SK-N-SH treated with all-trans-retinoic acid at 6 μM for 48 hours (cell line): ENCODE data around the gene ELOA.

Experiments
- ATAC-seq: fragments of 200-7000 bp; cut with Tn5 transposase; 3 replicates; pipeline ENCODE4 v1.9.1; 2020; ENCODE audit warnings: mild to moderate bottlenecking, moderate library complexity
- ARNTL ChIP-seq: fragments of 450-650 bp; formaldehyde crosslinking; IDR thresholded peaks from 2 replicates; pipeline ENCODE4 v1.5.0; 2020; ENCODE audit warnings: low read depth, mild to moderate bottlenecking, moderate library complexity, borderline replicate concordance
- BACH2 ChIP-seq: fragments of 250-450 bp; sonication (Bioruptor Pico); IDR thresholded peaks from 2 replicates; pipeline ENCODE4 v1.9.0; 2021; ENCODE audit warnings: mild to moderate bottlenecking, borderline replicate concordance
- CSDC2 ChIP-seq: fragments of 250-450 bp; sonication (Bioruptor Pico); IDR thresholded peaks from 2 replicates; pipeline ENCODE4 v1.5.0; 2020; ENCODE audit warnings: mild to moderate bottlenecking, moderate library complexity
- ESRRG ChIP-seq: fragments of 250-450 bp; sonication (Bioruptor Pico); IDR thresholded peaks from 2 replicates; pipeline ENCODE4 v1.6.1; 2021; ENCODE audit warnings: mild to moderate bottlenecking
- GLIS3 ChIP-seq: fragments of 250-450 bp; sonication (Bioruptor Pico); IDR thresholded peaks from 2 replicates; pipeline ENCODE4 v1.5.0; 2020; ENCODE audit warnings: mild to moderate bottlenecking, moderate library complexity
- ISL1 ChIP-seq: fragments of 250-450 bp; sonication (Bioruptor Pico); IDR thresholded peaks from 2 replicates; pipeline ENCODE4 v2.1.2; 2022; ENCODE audit warnings: mild to moderate bottlenecking, moderate library complexity
- OSR1 ChIP-seq: fragments of 250-450 bp; sonication (Bioruptor Pico); IDR thresholded peaks from 2 replicates; pipeline ENCODE4 v1.8.0; 2022; ENCODE audit warnings: moderate library complexity, mild to moderate bottlenecking, inconsistent platforms
- PPARA ChIP-seq: fragments of 250-450 bp; sonication (Bioruptor Pico); IDR thresholded peaks from 2 replicates; pipeline ENCODE4 v1.5.0; 2020; ENCODE audit warnings: mild to moderate bottlenecking, borderline replicate concordance
- RARB ChIP-seq: fragments of 250-450 bp; sonication (Bioruptor Pico); IDR thresholded peaks from 2 replicates; pipeline ENCODE4 v1.8.0; 2021; ENCODE audit warnings: mild to moderate bottlenecking, moderate library complexity
- SNAI2 ChIP-seq: fragments of 250-450 bp; sonication (Bioruptor Pico); IDR thresholded peaks from 2 replicates; pipeline ENCODE4 v1.5.0; 2020; ENCODE audit warnings: mild to moderate bottlenecking, moderate library complexity
- TCF4 ChIP-seq: fragments of 250-450 bp; sonication (Bioruptor Pico); IDR thresholded peaks from 2 replicates; pipeline ENCODE4 v1.8.0; 2021; ENCODE audit warnings: mild to moderate bottlenecking, moderate library complexity, borderline replicate concordance
- TOX ChIP-seq: fragments of 250-450 bp; sonication (Bioruptor Pico); IDR thresholded peaks from 2 replicates; pipeline ENCODE4 v1.8.0; 2021; ENCODE audit warnings: mild to moderate bottlenecking, moderate library complexity, borderline replicate concordance
- ZC3H10 ChIP-seq: fragments of 250-450 bp; sonication (Bioruptor Pico); IDR thresholded peaks from 2 replicates; pipeline ENCODE4 v1.5.1; 2021; ENCODE audit warnings: mild to moderate bottlenecking, moderate library complexity
- ZFP3 ChIP-seq: fragments of 250-450 bp; sonication (Bioruptor Pico); IDR thresholded peaks from 2 replicates; pipeline ENCODE4 v1.5.0; 2020; ENCODE audit warnings: mild to moderate bottlenecking, moderate library complexity
- ZFP30 ChIP-seq: fragments of 450-650 bp; formaldehyde crosslinking; IDR thresholded peaks from 2 replicates; pipeline ENCODE4 v1.5.0; 2022; ENCODE audit warnings: mild to moderate bottlenecking, moderate library complexity
- ZNF565 ChIP-seq: fragments of 450-650 bp; formaldehyde crosslinking; conservative IDR thresholded peaks from 2 replicates; pipeline ENCODE4 v1.5.0; 2020; ENCODE audit warnings: low read depth, mild to moderate bottlenecking, moderate library complexity
- ZNF8 ChIP-seq: fragments of 450-650 bp; formaldehyde crosslinking; IDR thresholded peaks from 2 replicates; pipeline ENCODE4 v1.5.0; 2020; ENCODE audit warnings: mild to moderate bottlenecking, moderate library complexity
- TF ChIP-seq, protein P1 (sequence below): fragments of 250-450 bp; sonication (Bioruptor Pico); IDR thresholded peaks from 2 replicates; pipeline ENCODE4 v1.5.0; 2020; ENCODE audit warnings: mild to moderate bottlenecking, moderate library complexity
- TF ChIP-seq, protein P2 (sequence below): fragments of 250-450 bp; sonication (Bioruptor Pico); IDR thresholded peaks from 2 replicates; pipeline ENCODE4 v1.5.1; 2021; ENCODE audit warnings: mild to moderate bottlenecking, moderate library complexity
- TF ChIP-seq, protein P3 (sequence below): fragments of 250-450 bp; sonication (Bioruptor Pico); IDR thresholded peaks from 2 replicates; pipeline ENCODE4 v1.8.0; 2021; ENCODE audit warnings: low read depth, mild to moderate bottlenecking, moderate library complexity, borderline replicate concordance
- TF ChIP-seq, protein P4 (sequence below): fragments of 250-450 bp; sonication (Bioruptor Pico); IDR thresholded peaks from 2 replicates; pipeline ENCODE4 v1.8.0; 2020; ENCODE audit warnings: mild to moderate bottlenecking, moderate library complexity, borderline replicate concordance

Gene ELOA, protein sequence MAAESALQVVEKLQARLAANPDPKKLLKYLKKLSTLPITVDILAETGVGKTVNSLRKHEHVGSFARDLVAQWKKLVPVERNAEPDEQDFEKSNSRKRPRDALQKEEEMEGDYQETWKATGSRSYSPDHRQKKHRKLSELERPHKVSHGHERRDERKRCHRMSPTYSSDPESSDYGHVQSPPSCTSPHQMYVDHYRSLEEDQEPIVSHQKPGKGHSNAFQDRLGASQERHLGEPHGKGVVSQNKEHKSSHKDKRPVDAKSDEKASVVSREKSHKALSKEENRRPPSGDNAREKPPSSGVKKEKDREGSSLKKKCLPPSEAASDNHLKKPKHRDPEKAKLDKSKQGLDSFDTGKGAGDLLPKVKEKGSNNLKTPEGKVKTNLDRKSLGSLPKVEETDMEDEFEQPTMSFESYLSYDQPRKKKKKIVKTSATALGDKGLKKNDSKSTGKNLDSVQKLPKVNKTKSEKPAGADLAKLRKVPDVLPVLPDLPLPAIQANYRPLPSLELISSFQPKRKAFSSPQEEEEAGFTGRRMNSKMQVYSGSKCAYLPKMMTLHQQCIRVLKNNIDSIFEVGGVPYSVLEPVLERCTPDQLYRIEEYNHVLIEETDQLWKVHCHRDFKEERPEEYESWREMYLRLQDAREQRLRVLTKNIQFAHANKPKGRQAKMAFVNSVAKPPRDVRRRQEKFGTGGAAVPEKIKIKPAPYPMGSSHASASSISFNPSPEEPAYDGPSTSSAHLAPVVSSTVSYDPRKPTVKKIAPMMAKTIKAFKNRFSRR

DNA sequence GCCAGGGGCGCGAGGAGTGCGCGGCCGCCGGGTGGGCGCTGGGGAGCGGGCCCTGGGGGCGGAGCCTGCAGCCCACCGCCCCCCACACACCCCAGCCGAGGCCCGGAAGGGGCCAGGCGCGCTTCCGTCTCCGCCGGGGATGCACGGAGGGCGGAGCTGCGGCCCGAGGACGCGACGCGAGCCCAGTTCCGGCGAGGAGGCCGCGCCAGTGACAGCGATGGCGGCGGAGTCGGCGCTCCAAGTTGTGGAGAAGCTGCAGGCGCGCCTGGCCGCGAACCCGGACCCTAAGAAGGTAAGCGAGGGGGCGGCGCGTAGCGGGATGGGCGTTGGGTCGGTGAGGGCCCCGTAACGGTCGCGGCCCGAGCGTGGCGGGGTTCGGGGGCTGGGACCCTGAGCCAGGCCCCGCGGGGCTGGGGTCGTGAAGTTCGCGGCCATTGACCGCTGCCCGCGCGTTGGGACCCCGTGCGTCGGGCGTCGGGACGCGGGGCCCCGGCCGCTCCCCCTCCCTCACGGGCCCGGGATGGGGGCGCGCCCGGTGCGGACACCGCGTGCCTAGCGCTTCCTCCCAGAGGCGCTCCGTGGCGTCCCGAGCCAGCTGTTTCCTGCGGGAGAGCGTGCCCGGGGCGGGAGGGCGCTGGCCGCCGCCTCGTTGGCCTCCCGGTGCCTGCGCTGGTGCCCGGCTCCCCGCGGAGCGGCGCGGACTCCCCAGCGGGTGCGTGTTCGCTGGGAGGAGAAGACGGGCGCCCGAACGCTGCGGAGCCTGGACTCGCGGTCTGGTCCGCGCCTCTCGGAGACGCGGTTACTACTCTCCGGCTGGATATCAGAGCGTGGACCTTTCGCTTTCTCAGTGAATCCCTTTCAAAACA is at the start of gene ELOA:
Gene ELOA, plus strand, starts transcription at position 185 of the 866 bp plus-strand sequence. Its CDS starts 33 bp downstream, at position 218.
- peak; percentile 88 for ATAC-seq
- TF ChIP-seq CSDC2 (CRISPR knock-in tag) (no peak), ZFP3 (CRISPR knock-in tag) (no peak), RARB (CRISPR knock-in tag) (no peak), PPARA (no peak), SNAI2 (CRISPR knock-in tag) (no peak), ARNTL (CRISPR knock-in tag) (no peak), ZFP30 (CRISPR knock-in tag) (no peak), ZNF565 (CRISPR knock-in tag) (no peak), ESRRG (CRISPR knock-in tag) (no peak)
- TF ChIP-seq, protein P1, sequence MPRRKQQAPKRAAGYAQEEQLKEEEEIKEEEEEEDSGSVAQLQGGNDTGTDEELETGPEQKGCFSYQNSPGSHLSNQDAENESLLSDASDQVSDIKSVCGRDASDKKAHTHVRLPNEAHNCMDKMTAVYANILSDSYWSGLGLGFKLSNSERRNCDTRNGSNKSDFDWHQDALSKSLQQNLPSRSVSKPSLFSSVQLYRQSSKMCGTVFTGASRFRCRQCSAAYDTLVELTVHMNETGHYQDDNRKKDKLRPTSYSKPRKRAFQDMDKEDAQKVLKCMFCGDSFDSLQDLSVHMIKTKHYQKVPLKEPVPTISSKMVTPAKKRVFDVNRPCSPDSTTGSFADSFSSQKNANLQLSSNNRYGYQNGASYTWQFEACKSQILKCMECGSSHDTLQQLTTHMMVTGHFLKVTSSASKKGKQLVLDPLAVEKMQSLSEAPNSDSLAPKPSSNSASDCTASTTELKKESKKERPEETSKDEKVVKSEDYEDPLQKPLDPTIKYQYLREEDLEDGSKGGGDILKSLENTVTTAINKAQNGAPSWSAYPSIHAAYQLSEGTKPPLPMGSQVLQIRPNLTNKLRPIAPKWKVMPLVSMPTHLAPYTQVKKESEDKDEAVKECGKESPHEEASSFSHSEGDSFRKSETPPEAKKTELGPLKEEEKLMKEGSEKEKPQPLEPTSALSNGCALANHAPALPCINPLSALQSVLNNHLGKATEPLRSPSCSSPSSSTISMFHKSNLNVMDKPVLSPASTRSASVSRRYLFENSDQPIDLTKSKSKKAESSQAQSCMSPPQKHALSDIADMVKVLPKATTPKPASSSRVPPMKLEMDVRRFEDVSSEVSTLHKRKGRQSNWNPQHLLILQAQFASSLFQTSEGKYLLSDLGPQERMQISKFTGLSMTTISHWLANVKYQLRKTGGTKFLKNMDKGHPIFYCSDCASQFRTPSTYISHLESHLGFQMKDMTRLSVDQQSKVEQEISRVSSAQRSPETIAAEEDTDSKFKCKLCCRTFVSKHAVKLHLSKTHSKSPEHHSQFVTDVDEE (CRISPR knock-in tag) = no peak
- TF ChIP-seq, protein P2, sequence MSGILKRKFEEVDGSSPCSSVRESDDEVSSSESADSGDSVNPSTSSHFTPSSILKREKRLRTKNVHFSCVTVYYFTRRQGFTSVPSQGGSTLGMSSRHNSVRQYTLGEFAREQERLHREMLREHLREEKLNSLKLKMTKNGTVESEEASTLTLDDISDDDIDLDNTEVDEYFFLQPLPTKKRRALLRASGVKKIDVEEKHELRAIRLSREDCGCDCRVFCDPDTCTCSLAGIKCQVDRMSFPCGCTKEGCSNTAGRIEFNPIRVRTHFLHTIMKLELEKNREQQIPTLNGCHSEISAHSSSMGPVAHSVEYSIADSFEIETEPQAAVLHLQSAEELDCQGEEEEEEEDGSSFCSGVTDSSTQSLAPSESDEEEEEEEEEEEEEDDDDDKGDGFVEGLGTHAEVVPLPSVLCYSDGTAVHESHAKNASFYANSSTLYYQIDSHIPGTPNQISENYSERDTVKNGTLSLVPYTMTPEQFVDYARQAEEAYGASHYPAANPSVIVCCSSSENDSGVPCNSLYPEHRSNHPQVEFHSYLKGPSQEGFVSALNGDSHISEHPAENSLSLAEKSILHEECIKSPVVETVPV = no peak
- TF ChIP-seq, protein P3, sequence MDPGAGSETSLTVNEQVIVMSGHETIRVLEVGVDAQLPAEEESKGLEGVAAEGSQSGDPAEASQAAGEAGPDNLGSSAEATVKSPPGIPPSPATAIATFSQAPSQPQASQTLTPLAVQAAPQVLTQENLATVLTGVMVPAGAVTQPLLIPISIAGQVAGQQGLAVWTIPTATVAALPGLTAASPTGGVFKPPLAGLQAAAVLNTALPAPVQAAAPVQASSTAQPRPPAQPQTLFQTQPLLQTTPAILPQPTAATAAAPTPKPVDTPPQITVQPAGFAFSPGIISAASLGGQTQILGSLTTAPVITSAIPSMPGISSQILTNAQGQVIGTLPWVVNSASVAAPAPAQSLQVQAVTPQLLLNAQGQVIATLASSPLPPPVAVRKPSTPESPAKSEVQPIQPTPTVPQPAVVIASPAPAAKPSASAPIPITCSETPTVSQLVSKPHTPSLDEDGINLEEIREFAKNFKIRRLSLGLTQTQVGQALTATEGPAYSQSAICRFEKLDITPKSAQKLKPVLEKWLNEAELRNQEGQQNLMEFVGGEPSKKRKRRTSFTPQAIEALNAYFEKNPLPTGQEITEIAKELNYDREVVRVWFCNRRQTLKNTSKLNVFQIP (CRISPR knock-in tag) = no peak

DNA sequence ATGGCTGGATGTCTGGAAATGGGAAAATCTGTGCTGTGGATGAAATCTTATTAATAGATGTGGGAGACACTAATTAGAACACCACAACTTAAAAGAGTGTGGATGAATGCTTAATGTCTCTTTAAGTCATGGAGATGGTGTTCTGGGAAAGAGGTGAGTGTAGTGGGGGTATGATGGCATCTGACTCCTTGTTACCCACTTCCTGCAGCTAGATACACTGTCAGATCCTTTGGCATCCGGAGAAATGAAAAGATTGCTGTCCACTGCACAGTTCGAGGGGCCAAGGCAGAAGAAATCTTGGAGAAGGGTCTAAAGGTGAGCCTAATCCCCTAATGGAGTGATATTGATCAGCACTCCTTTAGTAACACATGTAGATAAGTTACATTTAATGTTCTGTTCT is 49.7 kb upstream of the ELOA start:
- TF ChIP-seq BACH2 (CRISPR knock-in tag) (no peak), ZFP3 (CRISPR knock-in tag) (no peak), RARB (CRISPR knock-in tag) (no peak), GLIS3 (CRISPR knock-in tag) (no peak), ZNF8 (CRISPR knock-in tag) (no peak), CSDC2 (CRISPR knock-in tag) (no peak), ZFP30 (CRISPR knock-in tag) (no peak), ISL1 (CRISPR knock-in tag) (no peak), PPARA (no peak), OSR1 (CRISPR knock-in tag) (no peak), TOX (CRISPR knock-in tag) (no peak), TCF4 (CRISPR knock-in tag) (no peak), ESRRG (CRISPR knock-in tag) (no peak), ZC3H10 (CRISPR knock-in tag) (no peak), ARNTL (CRISPR knock-in tag) (no peak), SNAI2 (CRISPR knock-in tag) (no peak)
- TF ChIP-seq, protein P3 (CRISPR knock-in tag) = no peak
- TF ChIP-seq, protein P2 = no peak
- TF ChIP-seq, protein P1 (CRISPR knock-in tag) = no peak
- TF ChIP-seq, protein P4, sequence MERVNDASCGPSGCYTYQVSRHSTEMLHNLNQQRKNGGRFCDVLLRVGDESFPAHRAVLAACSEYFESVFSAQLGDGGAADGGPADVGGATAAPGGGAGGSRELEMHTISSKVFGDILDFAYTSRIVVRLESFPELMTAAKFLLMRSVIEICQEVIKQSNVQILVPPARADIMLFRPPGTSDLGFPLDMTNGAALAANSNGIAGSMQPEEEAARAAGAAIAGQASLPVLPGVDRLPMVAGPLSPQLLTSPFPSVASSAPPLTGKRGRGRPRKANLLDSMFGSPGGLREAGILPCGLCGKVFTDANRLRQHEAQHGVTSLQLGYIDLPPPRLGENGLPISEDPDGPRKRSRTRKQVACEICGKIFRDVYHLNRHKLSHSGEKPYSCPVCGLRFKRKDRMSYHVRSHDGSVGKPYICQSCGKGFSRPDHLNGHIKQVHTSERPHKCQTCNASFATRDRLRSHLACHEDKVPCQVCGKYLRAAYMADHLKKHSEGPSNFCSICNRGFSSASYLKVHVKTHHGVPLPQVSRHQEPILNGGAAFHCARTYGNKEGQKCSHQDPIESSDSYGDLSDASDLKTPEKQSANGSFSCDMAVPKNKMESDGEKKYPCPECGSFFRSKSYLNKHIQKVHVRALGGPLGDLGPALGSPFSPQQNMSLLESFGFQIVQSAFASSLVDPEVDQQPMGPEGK (CRISPR knock-in tag) = no peak
- TF ChIP-seq, all 23 proteins: peak for 0
- ATAC-seq = no peak
